H1 (cell line): ENCODE measurements around the gene KDM2A. TPM values are rescaled to one million over a fixed set of nuclear protein-coding genes. Genes with fewer than 3 reads are reported as not detected.

Source experiments
- CTCF ChIA-PET: fragments of 300-600 bp; sonication (Branson Sonifier 250); formaldehyde crosslinking; loops from one replicate; lab custom pipeline; 2021; ENCODE audit not compliant: partially characterized antibody; lab: Charles Lee
- POLR2A ChIA-PET: fragments of 300-600 bp; sonication (Branson Sonifier 250); formaldehyde crosslinking; loops from one replicate; lab custom pipeline; 2021; ENCODE audit warnings: inconsistent platforms; ENCODE audit not compliant: partially characterized antibody; lab: Charles Lee
- DNase-seq, 2 experiments: peaks; one replicate each; pipeline versions ENCODE4 v3.0.0 to v3.0.0-alpha.2; 2010 to 2022; ENCODE audit warnings: low spot score in 2 of 2, low read depth in 1 of 2, mixed read lengths in 1 of 2
- FAIRE-seq: peaks from 2 replicates; lab custom pipeline; 2011; peaks lifted over from hg19 to GRCh38; lab: Jason Lieb, UNC
- H2AFZ ChIP-seq: 2 replicates; pipeline ENCODE4 v1.8.1; 2012; ENCODE audit warnings: low read length, inconsistent platforms
- H2AK5ac ChIP-seq: 2 replicates; pipeline ENCODE4 v1.6.1; 2013; ENCODE audit warnings: low read depth, low read length
- H2BK120ac ChIP-seq: replicated peaks from 2 replicates; pipeline ENCODE3; 2013; ENCODE audit warnings: low read depth, low read length, inconsistent platforms
- H2BK12ac ChIP-seq: 2 replicates; pipeline ENCODE4 v1.6.1; 2013; ENCODE audit warnings: low read depth, low read length
- H2BK15ac ChIP-seq: 2 replicates; pipeline ENCODE4 v1.6.1; 2013; ENCODE audit warnings: low read length
- H2BK20ac ChIP-seq: 2 replicates; pipeline ENCODE4 v1.6.1; 2013; ENCODE audit warnings: low read length
- H2BK5ac ChIP-seq: 2 replicates; pipeline ENCODE4 v1.6.1; 2013; ENCODE audit warnings: low read depth, low read length
- H3K14ac ChIP-seq: 2 replicates; pipeline ENCODE4 v1.6.1; 2013; ENCODE audit warnings: inconsistent platforms; ENCODE audit not compliant: insufficient read length
- H3K18ac ChIP-seq: 2 replicates; pipeline ENCODE4 v1.6.1; 2013; ENCODE audit warnings: low read length; ENCODE audit errors: extremely low read depth
- H3K23ac ChIP-seq: 2 replicates; pipeline ENCODE4 v1.6.1; 2013; ENCODE audit warnings: inconsistent platforms; ENCODE audit not compliant: insufficient read length
- H3K23me2 ChIP-seq: 2 replicates; pipeline ENCODE4 v1.6.1; 2013; ENCODE audit warnings: low read depth, low read length
- H3K27ac ChIP-seq: 2 replicates; pipeline ENCODE4 v1.6.1; 2011; ENCODE audit warnings: low read depth, low read length, inconsistent platforms
- H3K27me3 ChIP-seq, 4 experiments: replicated peaks in 1 of 4; 1 replicate in 1 of 4; 2 replicates in 3 of 4; pipeline versions ENCODE4 v1.6.1 to v1.8.1; 2011 to 2013; ENCODE audit warnings: low read length in 3 of 4, mild to moderate bottlenecking in 3 of 4, inconsistent platforms in 2 of 4, mixed read lengths in 2 of 4, moderate library complexity in 1 of 4; ENCODE audit not compliant: control insufficient read depth in 3 of 4, insufficient read depth in 3 of 4; ENCODE audit errors: extremely low read depth in 1 of 4
- H3K36me3 ChIP-seq, 4 experiments: 2 replicates each; pipeline versions ENCODE4 v1.6.1 to v1.8.1; 2011 to 2013; ENCODE audit warnings: mild to moderate bottlenecking in 4 of 4, low read length in 3 of 4, moderate library complexity in 2 of 4, control low read depth in 1 of 4, inconsistent platforms in 1 of 4; ENCODE audit not compliant: insufficient read depth in 4 of 4, control insufficient read depth in 2 of 4
- H3K4ac ChIP-seq: replicated peaks from 2 replicates; pipeline ENCODE3; 2013; ENCODE audit warnings: low read length, low read depth, mixed read lengths, inconsistent platforms; ENCODE audit not compliant: insufficient read length
- H3K4me1 ChIP-seq, 4 experiments: replicated peaks in 1 of 4; 1 replicate in 1 of 4; 2 replicates in 3 of 4; pipeline versions ENCODE4 v1.6.1 to v1.8.1; 2011 to 2013; ENCODE audit warnings: low read length in 3 of 4, inconsistent platforms in 2 of 4, mixed read lengths in 1 of 4; ENCODE audit not compliant: insufficient read depth in 4 of 4, control insufficient read depth in 3 of 4
- H3K4me2 ChIP-seq, 2 experiments: 2 replicates each; pipeline versions ENCODE4 v1.6.1 to v1.8.1; 2011 to 2013; ENCODE audit warnings: low read depth in 2 of 2, low read length in 2 of 2, control low read depth in 1 of 2, inconsistent platforms in 1 of 2, mild to moderate bottlenecking in 1 of 2; ENCODE audit not compliant: insufficient read depth in 1 of 2
- H3K4me3 ChIP-seq, 4 experiments: fragments of 200-600, 300-600 bp in 1 of 4; sonication (generic), shearing (Covaris generic), sonication (Bioruptor Twin) in 1 of 4; 2 replicates each; pipeline versions ENCODE4 v1.5.1 to v1.8.1; 2011 to 2016; ENCODE audit warnings: low read length in 4 of 4, low read depth in 3 of 4, control low read depth in 2 of 4, inconsistent platforms in 2 of 4, mild to moderate bottlenecking in 2 of 4, mixed read lengths in 1 of 4, moderate library complexity in 1 of 4; ENCODE audit not compliant: insufficient read depth in 2 of 4; ENCODE audit errors: extremely low read depth in 1 of 4
- H3K56ac ChIP-seq: replicated peaks from 2 replicates; pipeline ENCODE3; 2013; ENCODE audit warnings: low read depth, mild to moderate bottlenecking, mixed read lengths, low read length, inconsistent platforms; ENCODE audit not compliant: insufficient read length
- H3K79me1 ChIP-seq: 2 replicates; pipeline ENCODE4 v1.6.1; 2013; ENCODE audit warnings: low read depth, low read length, control low read depth
- H3K79me2 ChIP-seq, 2 experiments: 2 replicates each; pipeline versions ENCODE4 v1.6.1 to v1.8.1; 2012 to 2013; ENCODE audit warnings: low read length in 2 of 2, mild to moderate bottlenecking in 2 of 2, inconsistent platforms in 1 of 2; ENCODE audit not compliant: insufficient read depth in 2 of 2, control insufficient read depth in 1 of 2
- H3K9ac ChIP-seq, 4 experiments: replicated peaks in 1 of 4; 1 replicate in 1 of 4; 2 replicates in 3 of 4; pipeline versions ENCODE4 v1.6.1 to v1.8.1; 2011 to 2013; ENCODE audit warnings: low read depth in 3 of 4, low read length in 3 of 4, control low read depth in 2 of 4, mild to moderate bottlenecking in 2 of 4, moderate library complexity in 2 of 4, inconsistent platforms in 1 of 4; ENCODE audit errors: extremely low read depth in 1 of 4
- H3K9me3 ChIP-seq, 2 experiments: 2 replicates each; pipeline versions ENCODE4 v1.6.1 to v1.8.1; 2012 to 2013; ENCODE audit warnings: mild to moderate bottlenecking in 2 of 2, moderate library complexity in 2 of 2, control low read depth in 1 of 2, inconsistent platforms in 1 of 2, low read depth in 1 of 2, low read length in 1 of 2, mixed read lengths in 1 of 2; ENCODE audit not compliant: insufficient read depth in 2 of 2
- H4K20me1 ChIP-seq, 2 experiments: replicated peaks in 1 of 2; 2 replicates each; pipeline versions ENCODE3 to v1.8.1; 2011 to 2013; ENCODE audit warnings: inconsistent platforms in 2 of 2, low read length in 2 of 2, mild to moderate bottlenecking in 1 of 2; ENCODE audit not compliant: insufficient read depth in 2 of 2, control insufficient read depth in 1 of 2
- H4K5ac ChIP-seq: 2 replicates; pipeline ENCODE4 v1.6.1; 2013; ENCODE audit warnings: low read length, low read depth, mixed read lengths, inconsistent platforms; ENCODE audit not compliant: insufficient read length
- H4K8ac ChIP-seq: 2 replicates; pipeline ENCODE4 v1.8.0; 2013; ENCODE audit warnings: mild to moderate bottlenecking, moderate library complexity, low read length, inconsistent platforms; ENCODE audit not compliant: insufficient read depth; ENCODE audit errors: extremely low read depth
- H4K91ac ChIP-seq: replicated peaks from 2 replicates; pipeline ENCODE3; 2013; ENCODE audit warnings: low read length, mixed read lengths, inconsistent platforms; ENCODE audit not compliant: insufficient read length
- CBX8 ChIP-seq: fragments of 300-800, 300-1000 bp; sonication (generic); IDR thresholded peaks from 2 replicates; pipeline ENCODE4 v1.7.1; 2016; ENCODE audit warnings: low read depth, low read length, borderline replicate concordance
- CHD1 ChIP-seq: IDR thresholded peaks from 2 replicates; pipeline ENCODE4 v1.6.1; 2012; ENCODE audit warnings: low read depth, low read length, improper control_type of control experiment
- CHD2 ChIP-seq: IDR thresholded peaks from 2 replicates; pipeline ENCODE4 v1.6.1; 2012; ENCODE audit warnings: low read length, improper control_type of control experiment
- GABPA ChIP-seq: IDR thresholded peaks from 2 replicates; pipeline ENCODE4 v1.6.1; 2011; ENCODE audit warnings: mild to moderate bottlenecking, low read length, moderate library complexity, borderline replicate concordance; ENCODE audit not compliant: insufficient read depth
- POLR2AphosphoS5 ChIP-seq: IDR thresholded peaks from 2 replicates; pipeline ENCODE4 v1.6.1; 2011; ENCODE audit warnings: low read depth, low read length
- RAD21 ChIP-seq, 2 experiments: IDR thresholded peaks in 1 of 2; conservative IDR thresholded peaks in 1 of 2; 2 replicates each; pipeline ENCODE4 v1.6.1; 2011; ENCODE audit warnings: low read depth in 2 of 2, low read length in 2 of 2, improper control_type of control experiment in 1 of 2, inconsistent platforms in 1 of 2, mild to moderate bottlenecking in 1 of 2, moderate library complexity in 1 of 2
- RBBP5 ChIP-seq: IDR thresholded peaks from 2 replicates; pipeline ENCODE4 v1.7.1; 2012; ENCODE audit warnings: low read depth, mild to moderate bottlenecking, inconsistent platforms, low read length, moderate library complexity, borderline replicate concordance
- WGBS, 2 experiments: shearing (Covaris generic) in 1 of 2; methylation state at CpG; one replicate each; pipeline versions ENCODE4 v1.1.6 to v1.1.7; 2013 to 2015; ENCODE audit warnings: low lambda C conversion rate in 2 of 2, mixed read lengths in 2 of 2, inconsistent platforms in 1 of 2, low coverage in 1 of 2, missing lambda C conversion rate in 1 of 2; ENCODE audit not compliant: insufficient replicate concordance in 2 of 2, insufficient coverage in 1 of 2, insufficient read length in 1 of 2; ENCODE audit errors: extremely low coverage in 1 of 2, missing lambda C conversion rate in 1 of 2; 5-methylcytosine and 5-hydroxymethylcytosine counted together
- polyA plus RNA-seq, 7 experiments: library from polyadenylated mRNA; depleted of rRNA in 3 of 7; stranded (reverse) in 5 of 7; unstranded in 2 of 7; fragments of >200 nt in 5 of 7; fragments of 200-250 nt in 2 of 7; gene quantifications; 1 replicate in 5 of 7; 2 replicates in 1 of 7; 4 replicates in 1 of 7; pipeline versions ENCODE4 v1.2.1 to v1.2.3, GENCODE V29; 2011 to 2013; ENCODE audit warnings: missing spikeins in 2 of 7, mixed read lengths in 2 of 7
- total RNA-seq: library from RNA; stranded (reverse); fragmentation: NEBNext Ultra II Directional; extraction: Animal tissue kit (Norgen Biotek cat#: 25700); gene quantifications from 2 replicates; pipeline ENCODE4 v1.2.1, GENCODE V29; 2021

KDM2A gene
- total and polyA plus RNA-seq, 2 of the 8 experiments (the other 6 are each of a cell fraction or from before 2014, with no cell fraction given) = 55.4 to 66.2 TPM

DNA sequence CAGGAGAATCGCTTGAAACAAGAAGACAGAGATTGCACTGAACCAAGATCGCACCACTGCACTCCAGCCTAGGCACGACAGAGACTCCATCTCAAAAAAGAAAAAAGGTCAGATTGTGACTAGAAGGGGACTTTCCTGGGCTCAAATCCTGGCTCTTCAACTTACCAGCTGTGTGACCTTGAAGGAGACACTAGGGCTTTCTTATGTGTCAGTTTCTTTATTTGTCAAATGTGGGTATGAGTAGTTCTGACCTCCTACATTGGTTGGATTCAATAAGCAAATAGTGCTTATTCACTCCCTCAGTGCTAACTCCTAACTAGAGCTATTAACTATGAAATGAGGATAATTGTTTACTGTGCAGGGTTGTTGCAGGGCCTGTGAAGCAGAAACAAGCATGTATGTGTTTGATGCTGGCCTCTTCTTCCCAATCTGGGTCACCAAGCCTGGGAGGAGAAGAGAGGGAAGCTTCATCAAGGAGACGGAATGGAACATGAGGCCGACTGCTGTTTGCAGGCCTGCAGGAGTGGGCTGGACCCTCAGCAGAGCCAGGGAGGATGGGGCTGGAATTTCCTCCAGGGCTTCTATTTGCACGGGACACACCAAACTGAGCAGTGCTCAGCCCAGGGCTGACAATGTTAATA is 39.9 kb upstream of the KDM2A start:
- no peaks in the 10 kb centered on the region for H3K9me3 ChIP-seq
- H3K4me1 ChIP-seq = peaks cover 0 to 13% (median 4%) of the 10 kb centered on the region in 4 experiments; a peak in 4 of 7 replicates
- no peak overlapping the region for H3K23ac ChIP-seq
- DNase-seq (no peak), FAIRE-seq (no peak)
- no peak overlapping the region for H4K5ac ChIP-seq
- no peak overlapping the region for H2BK15ac ChIP-seq
- WGBS, 2 experiments = 92% methylated on average over 6 of the region's 6 CpGs; no CpG with 5 or more reads in 1 of the 2 experiments
- H3K23me2 ChIP-seq = no peaks in the 10 kb centered on the region; the same call in 1 of the 2 replicates
- ChIA-PET CTCF (interaction anchor here (1.4 to 5.2 kb wide), 5 partner anchors 9 to 160 kb away, joined by 3 to 27 read pairs (median 12); no protein-coding TSS in a partner anchor), POLR2A (interaction anchor here (1.0 to 2.3 kb wide), 4 partner anchors 12 to 183 kb away, joined by 3 to 8 read pairs (median 4); partner anchors contain the start of gene KDM2A)
- H3K18ac ChIP-seq = no peak overlapping the region
- H2AFZ ChIP-seq = no peak overlapping the region
- no peak overlapping the region for H3K14ac ChIP-seq
- H3K4me2 ChIP-seq = no peak overlapping the region
- H4K20me1 ChIP-seq = no peaks in the 10 kb centered on the region
- no peak overlapping the region for H3K9ac ChIP-seq
- no peaks in the 10 kb centered on the region for H3K79me2 ChIP-seq
- H3K56ac ChIP-seq = no peak overlapping the region
- H4K91ac ChIP-seq = no peak overlapping the region
- no peak overlapping the region for H2BK20ac ChIP-seq
- no peaks in the 10 kb centered on the region for H3K36me3 ChIP-seq
- H2BK120ac ChIP-seq = no peak overlapping the region
- H3K27ac ChIP-seq = no peak overlapping the region
- H2BK12ac ChIP-seq = no peak overlapping the region
- H3K79me1 ChIP-seq = peaks cover 2% of the 10 kb centered on the region; the same call in 1 of the 2 replicates
- no peak overlapping the region for H3K4me3 ChIP-seq
- H2AK5ac ChIP-seq = no peak overlapping the region
- no peaks in the 10 kb centered on the region for H3K27me3 ChIP-seq
- TF ChIP-seq CHD2 (no peak), CHD1 (no peak), POLR2AphosphoS5 (no peak), RAD21 (IDR thresholded peaks at IDR 0.05 in 1 of 2, conservative IDR thresholded peaks at IDR 0.05 in 1 of 2; ENCODE audit: low read depth in 2 of 2, low read length in 2 of 2) (no peak), GABPA (no peak), RBBP5 (no peak), CBX8 (no peak)
- TF ChIP-seq, all 59 proteins: peak for 0
- Histone ChIP-seq H2BK5ac (no peak overlapping the region), H3K4ac (no peak overlapping the region), H4K8ac (no peak overlapping the region; the same call in 1 of the 2 replicates)
